Suprapubic skin (tissue), 4 donors: ENCODE data around the gene HSD3B1. TPM values are rescaled to one million over a fixed set of nuclear protein-coding genes. Genes with fewer than 3 reads are reported as not detected.

Source experiments
- DNase-seq, 2 donors: peaks; one replicate each; pipeline ENCODE4 v3.0.0-alpha.2; 2019; ENCODE audit warnings: low spot score in 2 of 2
- H3K27ac ChIP-seq: fragments of 200-600 bp; sonication (generic); one replicate; pipeline ENCODE4 v1.5.1; 2019
- H3K27me3 ChIP-seq: fragments of 200-600 bp; sonication (generic); one replicate; pipeline ENCODE4 v1.5.1; 2019
- H3K36me3 ChIP-seq: fragments of 200-600 bp; sonication (generic); one replicate; pipeline ENCODE4 v1.5.1; 2019
- H3K4me1 ChIP-seq: fragments of 200-600 bp; sonication (generic); one replicate; pipeline ENCODE4 v1.5.1; 2019
- H3K4me3 ChIP-seq: fragments of 200-600 bp; sonication (generic); one replicate; pipeline ENCODE4 v1.5.1; 2019; ENCODE audit warnings: mild to moderate bottlenecking
- H3K9me3 ChIP-seq: fragments of 200-600 bp; sonication (generic); one replicate; pipeline ENCODE4 v1.5.1; 2019
- CTCF ChIP-seq, 2 donors: fragments of 200-600 bp in 1 of 2; fragments of 450-650 bp in 1 of 2; sonication (generic) in 1 of 2; IDR thresholded peaks; one replicate each; pipeline ENCODE4 v1.5.1; 2016 to 2019; ENCODE audit warnings: antibody characterized with exemption in 2 of 2, mild to moderate bottlenecking in 1 of 2, moderate library complexity in 1 of 2
- EP300 ChIP-seq: sonication (generic); formaldehyde crosslinking; IDR thresholded peaks from one replicate; pipeline ENCODE4 v1.6.1; 2017; ENCODE audit warnings: antibody characterized with exemption
- POLR2A ChIP-seq, 2 donors: fragments of 450-650 bp; IDR thresholded peaks; one replicate each; pipeline ENCODE4 v1.6.1; 2017; ENCODE audit warnings: antibody characterized with exemption in 2 of 2, mild to moderate bottlenecking in 2 of 2, moderate library complexity in 2 of 2
- POLR2AphosphoS5 ChIP-seq, 3 donors: sonication (generic); formaldehyde crosslinking; IDR thresholded peaks; one replicate each; pipeline ENCODE4 v1.6.1; 2017; ENCODE audit warnings: antibody characterized with exemption in 3 of 3
- WGBS: methylation state at CpG from one replicate; pipeline ENCODE4 v1.1.5; 2018; 5-methylcytosine and 5-hydroxymethylcytosine counted together
- total RNA-seq, 4 donors: library from RNA; depleted of rRNA; stranded (reverse); fragments of >200 nt; gene quantifications; one replicate each; pipeline ENCODE4 v1.1.0, GENCODE V29; 2016

The HSD3B1 gene
- total RNA-seq, 4 donors from 2014 or later, result 2.9 to 20.1 (median 5.6) TPM

GRCh38 chr1:119542492-119542946, 35.5 kb downstream of the HSD3B1 start:
- H3K27ac ChIP-seq, result no peak overlapping the region
- no peak overlapping the region for H3K4me3 ChIP-seq
- H3K4me1 ChIP-seq, result no peaks in the 10 kb centered on the region
- 56% methylated on average over 2 of the region's 2 CpGs for whole genome bisulfite sequencing
- no peaks in the 10 kb centered on the region for H3K27me3 ChIP-seq
- no peaks in the 10 kb centered on the region for H3K36me3 ChIP-seq
- TF ChIP-seq POLR2A (IDR thresholded peaks at IDR 0.05) (no peak), POLR2AphosphoS5 (IDR thresholded peaks at IDR 0.05) (no peak), EP300 (no peak), CTCF (IDR thresholded peaks at IDR 0.05) (no peak)
- no peaks in the 10 kb centered on the region for H3K9me3 ChIP-seq
- DNase-seq, result no peak

- DNase-seq, result no peak
- Histone ChIP-seq H3K27me3 (no peaks in the 10 kb centered on the region), H3K9me3 (no peaks in the 10 kb centered on the region), H3K36me3 (no peaks in the 10 kb centered on the region), H3K4me3 (no peak overlapping the region), H3K27ac (no peak overlapping the region), H3K4me1 (no peaks in the 10 kb centered on the region)
- TF ChIP-seq POLR2A (IDR thresholded peaks at IDR 0.05) (no peak), CTCF (IDR thresholded peaks at IDR 0.05) (peak in 1 of 2 donors; percentile 18)
- WGBS, result 61% methylated on average over 3 of the region's 3 CpGs
Observed at GRCh38 chr1:119544165-119544762, 37.3 kb downstream of the HSD3B1 start.

- Histone ChIP-seq H3K9me3 (no peaks in the 10 kb centered on the region), H3K4me3 (no peak overlapping the region), H3K4me1 (no peaks in the 10 kb centered on the region), H3K27ac (no peak overlapping the region), H3K36me3 (no peaks in the 10 kb centered on the region), H3K27me3 (no peaks in the 10 kb centered on the region)
- TF ChIP-seq CTCF (IDR thresholded peaks at IDR 0.05), result no peak
- TF ChIP-seq POLR2AphosphoS5 (IDR thresholded peaks at IDR 0.05), result no peak
- TF ChIP-seq EP300, result no peak
- no peak for TF ChIP-seq POLR2A (IDR thresholded peaks at IDR 0.05)
- DNase-seq, result no peak
- WGBS, result 82% methylated on average over 1 of the region's 1 CpG
Observed at GRCh38 chr1:119546641-119547040, 39.6 kb downstream of the HSD3B1 start.

GRCh38 chr1:119547306-119547705, 40.3 kb downstream of the HSD3B1 start:
- no peak overlapping the region for H3K27ac ChIP-seq
- WGBS, result 100% methylated on average over 1 of the region's 1 CpG
- H3K4me3 ChIP-seq, result no peak overlapping the region
- H3K27me3 ChIP-seq, result no peaks in the 10 kb centered on the region
- TF ChIP-seq CTCF (IDR thresholded peaks at IDR 0.05), result no peak
- no peak for TF ChIP-seq EP300
- no peak for TF ChIP-seq POLR2A (IDR thresholded peaks at IDR 0.05)
- H3K9me3 ChIP-seq, result no peaks in the 10 kb centered on the region
- H3K4me1 ChIP-seq, result no peaks in the 10 kb centered on the region
- no peak for DNase-seq
- H3K36me3 ChIP-seq, result no peaks in the 10 kb centered on the region

- H3K9me3 ChIP-seq, result no peaks in the 10 kb centered on the region
- H3K4me3 ChIP-seq, result no peak overlapping the region
- DNase-seq, result no peak
- no peaks in the 10 kb centered on the region for H3K27me3 ChIP-seq
- H3K27ac ChIP-seq, result no peak overlapping the region
- H3K4me1 ChIP-seq, result no peaks in the 10 kb centered on the region
- TF ChIP-seq POLR2A (IDR thresholded peaks at IDR 0.05) (no peak), EP300 (no peak), CTCF (IDR thresholded peaks at IDR 0.05) (no peak), POLR2AphosphoS5 (IDR thresholded peaks at IDR 0.05) (no peak)
- WGBS, result 91% methylated on average over 7 of the region's 7 CpGs
- H3K36me3 ChIP-seq, result no peaks in the 10 kb centered on the region
Observed at GRCh38 chr1:119547805-119548204, 40.8 kb downstream of the HSD3B1 start.
